ENCODE measurements around the gene ARAP2. TPM values are rescaled to one million over a fixed set of nuclear protein-coding genes. Genes with fewer than 3 reads are reported as not detected.
A peak's percentile ranks its signal among the peaks of the same experiment; 100 is the strongest.

The ARAP2 gene
- polyA plus RNA-seq, 10 donors, result 0.73 to 4.2 (median 1.1) TPM

GRCh38 chr4:36267486-36268268, 23.4 kb upstream of the ARAP2 start:
- no peak for DNase-seq

- no peak for DNase-seq
Observed at GRCh38 chr4:36264207-36264826, 20.0 kb upstream of the ARAP2 start.

DNA sequence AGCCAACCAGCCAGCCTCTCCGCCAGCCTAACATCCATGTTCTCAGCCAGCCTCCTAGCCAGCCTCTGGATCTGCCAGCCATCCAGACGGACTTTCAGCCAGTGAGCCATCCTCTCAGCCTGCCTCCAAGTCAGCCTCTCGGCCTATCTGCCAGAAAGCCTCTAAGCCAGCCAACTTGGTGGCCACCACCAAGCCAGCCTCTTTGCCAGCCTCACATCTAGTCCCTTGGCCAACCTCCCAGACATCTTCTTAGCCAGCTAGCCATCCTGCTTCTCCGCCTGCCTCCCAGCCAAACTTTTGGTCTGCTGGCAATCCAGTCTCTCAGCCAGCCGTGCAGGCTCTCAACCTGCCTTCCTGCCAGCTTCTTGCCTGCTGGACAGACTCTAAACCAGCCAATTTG, 16.4 kb upstream of the ARAP2 start:
- no peak for DNase-seq

DNA sequence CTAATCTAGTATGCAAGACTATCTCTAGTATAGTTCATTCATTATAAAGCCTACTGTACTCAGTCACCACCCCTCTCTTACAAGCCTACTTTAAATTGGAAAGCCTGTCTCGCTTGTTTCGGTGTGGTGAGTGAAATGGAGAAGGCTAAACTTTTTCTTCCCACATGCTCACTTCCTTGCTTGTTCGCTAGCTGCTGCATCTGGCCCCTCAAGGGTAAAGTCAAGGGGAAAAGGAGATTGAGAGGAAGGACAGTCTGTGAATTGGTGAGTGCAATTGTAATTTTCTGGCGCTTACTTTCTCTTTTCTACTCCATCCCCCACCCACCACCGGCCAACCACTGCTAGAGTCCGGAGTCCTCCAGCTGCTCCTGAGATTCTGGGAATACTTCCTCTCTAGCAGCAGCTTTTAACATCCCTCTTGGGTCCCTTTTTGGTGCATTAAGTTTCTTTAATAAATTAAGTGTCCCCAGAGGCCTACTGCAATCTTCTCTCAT, 12.1 kb upstream of the ARAP2 start:
- peak in 2 of 3 donors; percentile 55 to 81 for DNase-seq

DNA sequence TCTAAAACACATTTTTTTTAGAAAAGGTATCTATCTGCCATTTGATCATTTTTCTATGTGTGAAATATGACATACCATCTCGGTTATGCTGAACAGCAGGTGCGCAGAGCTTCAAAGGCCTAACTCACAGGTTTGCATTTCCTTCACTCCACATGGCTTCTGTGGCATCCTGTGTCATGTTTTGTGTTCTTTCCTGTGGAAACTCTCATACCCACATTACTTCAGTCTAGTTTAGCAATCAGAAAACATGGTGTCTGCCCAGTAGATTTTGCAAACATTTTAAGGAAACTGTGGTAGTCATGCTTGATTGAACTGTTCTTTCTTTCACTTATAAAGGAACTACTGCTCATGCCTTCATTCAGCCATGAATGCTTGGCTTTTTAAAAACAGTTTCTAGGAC, 11.3 kb upstream of the ARAP2 start:
- no peak for DNase-seq

- no peak for DNase-seq
Observed at GRCh38 chr4:36254371-36254770, 10.1 kb upstream of the ARAP2 start.

DNA sequence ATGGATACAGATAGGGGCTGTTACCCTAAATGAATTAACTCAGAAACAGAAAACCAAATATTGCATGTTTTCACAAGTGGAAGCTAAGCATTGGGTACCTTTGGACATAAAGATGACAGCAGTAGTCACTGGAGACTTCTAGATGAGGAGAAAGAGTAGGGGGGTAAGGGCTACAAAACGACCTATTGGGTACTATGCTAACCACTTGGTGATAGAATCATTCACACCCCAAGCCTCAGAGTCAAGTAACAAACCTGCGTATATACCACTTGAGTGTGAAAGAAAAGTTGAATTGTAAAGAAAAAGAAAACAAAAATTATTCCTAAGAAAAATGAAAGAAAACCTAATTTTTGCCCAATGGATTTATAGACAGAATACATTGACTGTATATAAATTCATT, 7.7 kb upstream of the ARAP2 start:
- no peak for DNase-seq

- DNase-seq, result no peak
Observed at GRCh38 chr4:36249610-36250009, 5.3 kb upstream of the ARAP2 start.

DNA sequence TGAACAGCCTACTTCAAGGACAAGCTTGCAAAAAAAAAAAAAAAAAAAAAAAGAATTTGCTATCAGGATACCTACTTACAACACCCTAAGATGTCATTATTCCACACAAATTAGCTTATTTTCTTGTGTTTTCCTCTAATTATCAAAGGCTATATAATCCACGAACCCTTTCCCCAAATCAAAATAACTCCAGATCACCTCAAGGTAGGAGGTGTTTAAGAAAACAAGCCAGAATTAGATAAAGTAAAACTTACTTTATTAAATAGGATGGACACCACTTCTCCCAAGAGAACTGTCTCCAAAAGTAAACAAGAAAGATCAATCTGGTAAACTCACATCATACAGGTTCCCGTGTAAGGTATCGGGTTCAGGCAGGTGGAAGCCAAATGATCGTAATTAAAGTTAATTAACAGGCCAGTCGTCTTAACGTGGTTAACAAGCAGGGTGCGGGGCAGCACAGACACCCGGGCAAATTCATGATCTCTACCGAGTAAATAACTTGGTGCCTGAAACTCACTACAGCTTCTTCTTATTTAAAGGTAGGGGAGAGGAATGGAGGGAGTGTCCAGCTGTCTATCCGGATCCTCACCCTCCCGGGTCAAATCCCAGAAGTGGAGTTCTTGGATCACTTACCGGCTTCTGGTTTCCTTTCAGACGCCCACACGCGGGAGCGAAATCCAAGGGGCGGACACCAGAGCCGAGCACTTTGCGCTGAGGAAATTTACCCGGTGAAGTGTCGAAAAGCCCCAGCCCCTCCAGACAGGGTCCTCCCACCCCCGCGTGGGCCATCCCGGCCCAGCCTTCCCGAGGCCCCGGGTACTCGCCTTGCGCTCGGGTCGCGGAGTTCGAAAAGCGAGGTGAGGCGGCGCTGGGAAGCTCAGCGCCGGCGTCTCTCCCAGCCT, 708 bp downstream of the ARAP2 start:
- peak in 2 of 3 donors; percentile 43 to 70 for DNase-seq

DNA sequence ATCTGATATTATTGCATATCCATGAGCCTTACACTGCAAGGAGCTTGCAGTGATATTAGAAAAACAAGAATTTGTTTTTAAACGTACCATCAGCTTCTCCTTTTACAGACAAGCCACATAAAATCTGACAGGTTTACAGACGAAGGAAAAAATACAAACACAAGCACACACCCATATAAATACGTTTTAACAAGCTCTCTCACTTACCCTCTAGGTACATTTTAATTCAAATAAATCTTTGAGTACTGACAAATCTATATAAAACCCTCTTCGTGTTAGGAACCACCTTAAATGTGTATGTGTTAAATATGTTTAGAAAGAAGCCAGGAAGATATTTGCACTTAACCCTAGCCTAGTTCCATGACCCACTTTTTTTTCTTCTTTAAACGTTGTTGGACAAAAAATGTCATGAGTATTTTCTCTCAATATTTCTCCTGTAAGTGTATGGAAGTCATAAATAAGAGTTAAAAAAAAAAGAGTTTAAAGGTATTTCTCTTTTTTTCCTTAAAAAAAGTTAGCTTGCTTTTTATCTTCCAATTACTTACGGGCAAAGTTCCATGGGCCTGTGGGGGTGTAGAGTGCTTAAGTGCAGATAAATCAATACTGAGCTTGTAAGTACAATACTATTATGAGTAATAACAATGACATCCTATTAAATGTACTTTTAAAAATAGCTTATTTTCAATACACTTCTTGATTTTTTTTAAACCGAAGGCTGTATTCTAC, 1.5 kb downstream of the ARAP2 start:
- no peak for DNase-seq

- no peak for DNase-seq
Observed at GRCh38 chr4:36241771-36242170, 2.5 kb downstream of the ARAP2 start.

GRCh38 chr4:36237366-36238313, 6.7 kb downstream of the ARAP2 start:
- no peak for DNase-seq

GRCh38 chr4:36236159-36236558, 8.2 kb downstream of the ARAP2 start:
- no peak for DNase-seq

DNA sequence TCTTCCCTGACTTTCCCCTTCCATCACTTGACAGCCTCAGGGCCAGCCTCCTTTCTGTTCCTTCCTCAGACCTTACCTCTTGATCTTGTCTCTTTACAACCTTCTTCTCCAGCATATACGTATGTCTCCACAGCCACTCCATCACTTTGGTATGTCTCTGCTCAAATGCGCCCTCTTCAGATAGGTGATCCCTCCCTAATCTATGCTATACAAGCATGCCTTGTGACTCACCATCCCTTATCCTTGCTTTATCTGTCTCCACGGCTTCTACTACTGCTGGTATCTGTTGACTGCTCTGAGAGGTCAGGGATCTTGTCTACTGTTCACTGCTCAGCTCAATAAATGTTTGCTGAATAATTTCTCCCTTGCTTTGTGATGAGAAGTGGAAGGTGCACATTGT, 9.0 kb downstream of the ARAP2 start:
- no peak for DNase-seq

- no peak for DNase-seq
Observed at GRCh38 chr4:36233567-36234266, 10.6 kb downstream of the ARAP2 start.

- no peak for DNase-seq
Observed at GRCh38 chr4:36230534-36230933, 13.8 kb downstream of the ARAP2 start.

DNA sequence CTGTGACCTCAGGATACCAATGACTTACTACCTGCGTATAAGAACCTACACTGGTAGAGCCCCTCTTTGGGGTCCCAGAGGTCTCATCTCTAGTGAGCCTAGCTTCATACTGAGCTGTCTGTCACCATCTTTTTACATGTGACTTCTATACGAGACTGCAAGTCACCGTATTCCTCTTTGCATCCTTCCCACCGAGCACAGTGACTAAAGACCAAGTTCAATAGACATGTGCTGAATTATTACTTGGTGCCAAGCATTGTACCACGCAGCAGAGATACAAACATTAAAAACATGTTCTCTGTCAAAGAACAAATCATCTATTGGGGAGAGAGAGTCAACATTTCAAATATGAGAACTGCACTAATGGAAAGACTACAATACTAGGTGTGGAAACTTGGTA, 16.4 kb downstream of the ARAP2 start:
- no peak for DNase-seq

DNA sequence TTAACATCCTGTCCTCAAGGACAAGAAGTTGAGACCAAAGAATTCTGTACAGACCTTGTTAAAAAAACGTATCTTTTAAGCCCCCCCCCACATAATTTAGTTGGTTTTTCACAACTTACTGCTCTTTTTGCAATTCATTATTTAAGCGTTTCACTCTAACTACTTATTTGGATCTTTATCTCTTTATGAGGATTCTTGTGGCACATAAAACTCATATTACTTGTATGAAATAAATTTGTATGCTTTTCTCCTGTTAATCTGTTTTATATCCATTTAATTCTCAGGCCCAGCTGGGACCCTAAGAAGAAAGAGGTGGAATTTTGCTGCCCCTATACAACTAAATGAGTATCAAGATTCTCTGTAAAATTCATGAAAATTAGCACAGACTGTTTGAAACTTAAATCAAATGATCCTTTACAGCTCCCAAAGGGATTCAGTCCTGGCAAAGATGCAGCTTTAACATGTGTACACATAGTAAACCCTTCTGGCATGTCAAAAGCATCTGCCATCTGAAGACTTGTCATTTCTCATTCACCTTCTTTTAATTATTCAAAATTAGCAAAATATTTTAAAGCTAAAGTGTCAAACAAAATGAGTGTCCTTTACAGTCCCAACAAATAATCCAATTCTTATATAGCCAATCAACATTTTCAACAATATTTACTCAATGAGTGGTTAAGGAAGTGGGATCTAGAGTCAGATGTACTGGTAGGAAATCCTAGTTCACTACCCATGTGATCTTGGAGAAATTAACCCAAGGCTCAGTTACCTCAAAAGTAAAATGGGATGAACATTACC, 17.7 kb downstream of the ARAP2 start:
- no peak for DNase-seq

Data from muscle of back (tissue), 11 donors.